Left ventricle myocardium superior (tissue), 1 donor: Measurements from ENCODE around the gene TIPIN. TPM values are rescaled to one million over a fixed set of nuclear protein-coding genes. Genes with fewer than 3 reads are reported as not detected.
"Not testable (repeated sequence)": the region's sequence is repeated elsewhere in the genome, so short reads cannot be mapped to it uniquely, and the experiment has no call there.

ENCODE experiments used
- ATAC-seq: fragments of 200-7000 bp; cut with Tn5 transposase; one replicate; pipeline ENCODE4 v1.9.1; 2020; ENCODE audit warnings: mild to moderate bottlenecking, moderate library complexity
- DNase-seq: peaks from one replicate; pipeline ENCODE4 v3.0.0-alpha.2; 2020
- intact Hi-C: fragments of 100-400 bp; cut with micrococcal nuclease; formaldehyde crosslinking; loops from one replicate; pipeline ENCODE4 v1.11.0; 2022
- total RNA-seq: library from RNA; stranded (reverse); fragmentation: NEBNext Ultra II Directional; extraction: Animal tissue kit (Norgen Biotek cat#: 25700); gene quantifications from one replicate; pipeline ENCODE4 v1.2.1, GENCODE V29; 2021
- donor health status: DM: no; HTN: yes; CAD: no; lungs with severe emphysema.

TIPIN gene
- total RNA-seq, 1 donor from 2014 or later, result 4.0 TPM

- ATAC-seq, result no peak
- intact Hi-C loops, result no loop called here
- DNase-seq, result no peak
Observed at GRCh38 chr15:66310786-66311185, 45.7 kb downstream of the TIPIN start.

- no peak for DNase-seq
- no peak for ATAC-seq
- intact Hi-C loops, result no loop called here
Observed at GRCh38 chr15:66309828-66310227, 46.7 kb downstream of the TIPIN start.

GRCh38 chr15:66308531-66308930, 48.0 kb downstream of the TIPIN start:
- intact Hi-C loops, result no loop called here
- no peak for DNase-seq
- ATAC-seq, result no peak

GRCh38 chr15:66306381-66306780, 50.1 kb downstream of the TIPIN start:
- no peak for ATAC-seq
- intact Hi-C loops, result no loop called here
- no peak for DNase-seq

- ATAC-seq, DNase-seq, intact Hi-C loops: not testable (repeated sequence)
Observed at GRCh38 chr15:66304425-66304824, 52.1 kb downstream of the TIPIN start.

GRCh38 chr15:66302489-66303278, 53.8 kb downstream of the TIPIN start:
- intact Hi-C loops, result no loop called here
- ATAC-seq, result no peak
- DNase-seq, result no peak

GRCh38 chr15:66298803-66299251, 57.7 kb downstream of the TIPIN start:
- no peak for ATAC-seq
- intact Hi-C loops, result no loop called here
- DNase-seq, result no peak

- ATAC-seq (no peak), DNase-seq (no peak)
- intact Hi-C loops, result no loop called here
Observed at GRCh38 chr15:66296186-66296585, 60.3 kb downstream of the TIPIN start.

- DNase-seq, result no peak
- ATAC-seq, result no peak
- intact Hi-C loops, result no loop called here
Observed at GRCh38 chr15:66294932-66295235, 61.6 kb downstream of the TIPIN start.

- intact Hi-C loops, result no loop called here
- ATAC-seq (peak; percentile 44), DNase-seq (no peak)
Observed at GRCh38 chr15:66294157-66294931, 62.1 kb downstream of the TIPIN start.

GRCh38 chr15:66293419-66294156, 62.9 kb downstream of the TIPIN start, which contains the start of gene DIS3L:
Gene DIS3L (plus strand): TSS chr15:66293568. CDS start chr15:66293597, 29 bp downstream.
- DNase-seq, result peak; percentile 83
- intact Hi-C loops, result no loop called here
- peak; percentile 94 for ATAC-seq

- DNase-seq, result no peak
- intact Hi-C loops, result no loop called here
- peak; percentile 39 for ATAC-seq
Observed at GRCh38 chr15:66292571-66293418, 63.7 kb downstream of the TIPIN start.

- ATAC-seq, result no peak
- intact Hi-C loops, result no loop called here
Observed at GRCh38 chr15:66291816-66292570, 64.5 kb downstream of the TIPIN start.

GRCh38 chr15:66290518-66290917, 66.0 kb downstream of the TIPIN start:
- ATAC-seq, result no peak
- DNase-seq, result no peak
- intact Hi-C loops, result no loop called here

More at GRCh38 chr15:66291816-66292570, 64.5 kb downstream of the TIPIN start:
- DNase-seq, result no peak

GRCh38 chr15:66290007-66290406, 66.5 kb downstream of the TIPIN start:
- intact Hi-C loops, result no loop called here
- DNase-seq (no peak), ATAC-seq (no peak)

- ATAC-seq (no peak), DNase-seq (no peak)
- intact Hi-C loops, result loop anchor here (5.0 to 10.0 kb wide), 2 partner anchors 306 to 374 kb away; no protein-coding TSS in a partner anchor
Observed at GRCh38 chr15:66288551-66289185, 67.8 kb downstream of the TIPIN start.

GRCh38 chr15:66288093-66288492, 68.4 kb downstream of the TIPIN start:
- no peak for DNase-seq
- intact Hi-C loops, result loop anchor here (5.0 to 10.0 kb wide), 2 partner anchors 306 to 373 kb away; no protein-coding TSS in a partner anchor
- no peak for ATAC-seq
